Stimulated activated naive CD4-positive, alpha-beta T cell treated with Interleukin-2 at 50 U/mL for 16 hours (primary cell): ENCODE results near the gene PGBD4.

Experiments used
- DNase-seq: peaks from one replicate; lab custom pipeline; 2025; lab: John Stamatoyannopoulos, UW

PGBD4 gene

GRCh38 chr15:34101366-34102174, at the start of gene PGBD4, which contains the start of gene EMC7:
PGBD4 (plus strand) TSS chr15:34102083; CDS start chr15:34102532, 449 bp downstream.
EMC7 (minus strand) TSS chr15:34101862; CDS start chr15:34101839, 23 bp downstream.
- DNase-seq = peak; percentile 98

GRCh38 chr15:34054081-34054707, 47.7 kb upstream of the PGBD4 start:
- DNase-seq = no peak

GRCh38 chr15:34055868-34056595, 45.9 kb upstream of the PGBD4 start:
- no peak for DNase-seq

- DNase-seq = no peak
Measured at GRCh38 chr15:34056911-34057310, 45.0 kb upstream of the PGBD4 start.

GRCh38 chr15:34059476-34059875, 42.4 kb upstream of the PGBD4 start:
- DNase-seq = no peak

GRCh38 chr15:34059946-34060345, 41.9 kb upstream of the PGBD4 start:
- no peak for DNase-seq

- no peak for DNase-seq
Measured at GRCh38 chr15:34064438-34064837, 37.4 kb upstream of the PGBD4 start.

GRCh38 chr15:34065261-34065660, 36.6 kb upstream of the PGBD4 start:
- no peak for DNase-seq

GRCh38 chr15:34065941-34066340, 35.9 kb upstream of the PGBD4 start:
- no peak for DNase-seq

GRCh38 chr15:34070003-34070402, 31.9 kb upstream of the PGBD4 start:
- no peak for DNase-seq

- no peak for DNase-seq
Measured at GRCh38 chr15:34076785-34077184, 25.1 kb upstream of the PGBD4 start.

GRCh38 chr15:34078900-34079299, 23.0 kb upstream of the PGBD4 start:
- no peak for DNase-seq

- DNase-seq = no peak
Measured at GRCh38 chr15:34079904-34080303, 22.0 kb upstream of the PGBD4 start.

- DNase-seq = no peak
Measured at GRCh38 chr15:34084086-34084485, 17.8 kb upstream of the PGBD4 start.

- DNase-seq = no peak
Measured at GRCh38 chr15:34085746-34086145, 16.1 kb upstream of the PGBD4 start.

GRCh38 chr15:34099914-34100313, 2.0 kb upstream of the PGBD4 start:
- no peak for DNase-seq

- no peak for DNase-seq
Measured at GRCh38 chr15:34102175-34102925, 467 bp downstream of the PGBD4 start.

GRCh38 chr15:34106423-34106822, 4.5 kb downstream of the PGBD4 start:
- DNase-seq = no peak

- DNase-seq = no peak
Measured at GRCh38 chr15:34107315-34107714, 5.4 kb downstream of the PGBD4 start.

- DNase-seq = no peak
Measured at GRCh38 chr15:34109797-34110663, 8.1 kb downstream of the PGBD4 start.

GRCh38 chr15:34111488-34111887, 9.6 kb downstream of the PGBD4 start:
- DNase-seq = no peak
